IPS DF 4.7 (cell line): ENCODE data around the gene ENTPD7.

Experiments used
- DNase-seq: peaks from one replicate; pipeline ENCODE4 v3.0.0-alpha.2; 2013; ENCODE audit warnings: low spot score; ENCODE audit errors: extremely low read depth

The ENTPD7 gene

GRCh38 chr10:99648717-99649116 lies 10.6 kb upstream of the ENTPD7 start:
- no peak for DNase-seq

DNA sequence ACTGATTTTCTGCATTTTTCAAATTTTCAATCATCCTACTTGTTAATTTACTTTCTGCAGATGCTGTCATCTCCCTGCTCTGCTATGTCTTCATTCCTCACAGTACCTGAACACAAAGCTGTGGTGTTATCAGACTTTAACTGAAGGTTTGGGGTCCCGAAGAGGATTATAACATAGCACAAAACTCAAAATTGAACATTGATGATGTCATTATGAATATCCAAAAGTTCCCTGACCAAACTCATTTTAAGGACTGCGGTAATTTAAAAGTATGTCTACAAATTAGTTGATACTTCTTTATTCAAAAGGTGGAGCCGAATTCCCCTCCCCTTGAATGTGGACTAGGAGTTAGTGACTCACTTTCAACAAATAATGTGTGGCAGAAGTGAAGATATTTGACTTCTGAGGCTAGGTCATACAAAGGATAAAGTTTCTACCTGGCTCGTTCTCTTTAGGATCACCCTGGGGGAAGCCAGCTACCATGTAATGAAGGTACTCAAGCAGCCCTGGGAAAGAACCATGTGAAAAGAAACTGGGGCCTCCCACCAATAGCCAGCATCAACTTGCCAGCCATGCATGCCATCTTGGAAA lies 6.4 kb upstream of the ENTPD7 start:
- no peak for DNase-seq

GRCh38 chr10:99654390-99655175 lies 4.7 kb upstream of the ENTPD7 start:
- no peak for DNase-seq

DNA sequence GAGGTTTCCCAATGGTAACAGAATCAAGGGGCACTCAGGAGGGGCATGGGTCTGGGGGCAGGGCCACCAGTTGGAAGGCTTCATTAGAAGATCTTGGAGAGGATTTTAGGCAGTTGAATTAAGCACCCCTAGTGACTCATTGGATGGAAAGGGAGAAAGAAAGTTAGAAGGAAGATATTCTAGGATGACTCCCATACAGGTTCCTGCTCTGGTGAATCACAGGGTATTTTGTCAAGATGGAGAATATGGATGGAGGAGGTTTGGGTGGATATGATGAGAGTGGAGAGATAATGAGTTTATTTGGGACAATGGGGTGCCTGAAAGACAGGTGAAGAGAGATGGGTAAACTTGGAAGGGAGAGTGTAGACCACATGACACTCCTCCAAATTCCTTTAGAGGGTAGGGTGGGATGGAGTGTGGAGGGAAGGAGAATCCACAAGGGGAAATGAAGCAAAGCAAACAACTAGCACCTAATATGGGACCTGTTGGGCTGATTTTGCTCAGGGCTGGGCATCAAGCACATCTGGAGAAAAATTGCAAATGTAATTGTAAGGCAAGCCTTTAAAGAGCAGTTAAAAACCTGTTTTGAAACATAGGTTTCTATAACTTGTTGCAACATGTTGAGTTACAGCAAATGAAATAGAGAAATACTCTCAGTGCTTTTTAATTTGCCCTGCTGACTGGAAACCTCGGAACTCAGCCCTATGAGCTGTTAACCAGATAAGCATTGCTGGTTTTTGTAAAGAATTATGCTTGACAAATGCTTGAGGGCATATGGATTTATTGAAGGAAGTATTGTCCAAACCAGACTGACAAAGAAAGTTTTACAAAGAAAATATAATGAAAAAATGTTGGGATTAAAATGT lies 2.9 kb upstream of the ENTPD7 start:
- no peak for DNase-seq

DNA sequence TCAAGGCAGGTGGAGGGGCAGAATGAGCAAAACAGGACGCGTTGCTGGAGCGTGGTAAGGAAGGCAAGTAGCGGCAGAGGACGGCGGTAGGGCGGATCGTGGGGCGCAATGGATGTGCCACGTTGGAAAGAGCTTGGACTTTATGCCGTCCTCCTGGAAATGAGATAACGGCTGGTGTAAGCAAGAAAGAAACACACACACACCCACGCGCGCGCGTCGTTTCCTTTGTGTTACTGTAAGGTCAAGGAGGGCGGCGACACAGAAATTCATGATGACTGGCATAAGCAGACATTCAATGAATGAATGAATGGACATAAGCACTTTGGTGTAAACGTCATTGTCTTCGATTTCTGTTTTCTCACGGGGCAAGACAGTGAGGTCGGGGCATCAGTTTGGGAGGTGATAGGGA lies 683 bp upstream of the ENTPD7 start:
- no peak for DNase-seq

DNA sequence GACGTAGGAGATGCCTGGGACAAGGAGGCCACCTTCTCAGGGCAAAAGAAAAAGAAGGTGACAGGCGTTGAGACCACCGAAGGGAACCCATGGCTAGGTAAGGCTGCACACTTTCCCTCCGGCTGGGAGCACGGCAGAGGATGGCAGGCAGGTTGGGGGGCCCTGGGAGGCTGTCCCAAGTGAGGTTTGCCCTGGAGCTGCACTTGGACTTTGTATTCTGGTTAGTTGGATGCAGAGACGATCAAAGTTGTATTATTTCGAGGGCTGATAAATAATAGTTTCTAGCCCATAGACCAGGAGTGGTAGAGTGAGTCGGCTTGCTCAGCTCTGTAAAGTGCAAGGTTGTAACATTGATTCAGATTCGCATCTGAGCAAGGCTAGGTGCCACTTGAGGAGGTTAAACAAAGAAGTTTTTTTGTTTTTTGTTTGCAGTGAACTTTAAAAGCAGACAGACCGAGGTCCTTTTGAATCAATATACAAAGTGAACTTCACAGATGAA lies 608 bp downstream of the ENTPD7 start:
- DNase-seq: no peak

DNA sequence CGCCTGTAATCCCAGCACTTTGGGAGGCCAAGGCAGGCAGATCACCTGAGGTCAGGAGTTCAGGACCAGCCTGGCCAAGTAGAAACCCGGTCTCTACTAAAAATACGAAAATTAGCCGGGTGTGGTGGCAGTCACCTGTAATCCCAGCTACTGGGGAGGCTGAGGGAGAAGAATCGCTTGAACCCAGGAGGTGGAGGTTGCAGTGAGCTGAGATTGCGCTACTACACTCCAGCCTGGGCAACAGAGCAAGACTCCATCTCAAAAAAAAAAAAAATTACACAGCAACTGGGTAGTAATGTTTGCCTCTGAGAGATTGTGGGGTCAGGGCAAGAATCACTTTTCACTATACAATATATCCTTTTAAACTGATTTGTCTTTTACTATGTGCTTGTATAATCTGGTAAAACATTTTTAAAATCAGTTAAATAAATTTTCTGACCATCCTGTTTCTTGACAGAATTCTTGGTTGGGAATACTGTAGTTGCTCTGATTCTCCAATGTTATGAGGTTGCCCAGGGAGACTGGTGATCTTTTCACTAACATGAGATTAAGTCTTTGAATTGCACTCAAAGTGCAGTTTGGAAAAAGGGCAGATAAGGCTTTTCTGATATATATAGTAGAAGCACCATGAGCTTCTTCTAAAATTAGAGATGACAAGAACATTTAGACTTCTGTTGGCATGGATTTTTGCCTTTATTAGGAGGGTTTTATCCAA lies 1.5 kb downstream of the ENTPD7 start:
- DNase-seq: no peak

DNA sequence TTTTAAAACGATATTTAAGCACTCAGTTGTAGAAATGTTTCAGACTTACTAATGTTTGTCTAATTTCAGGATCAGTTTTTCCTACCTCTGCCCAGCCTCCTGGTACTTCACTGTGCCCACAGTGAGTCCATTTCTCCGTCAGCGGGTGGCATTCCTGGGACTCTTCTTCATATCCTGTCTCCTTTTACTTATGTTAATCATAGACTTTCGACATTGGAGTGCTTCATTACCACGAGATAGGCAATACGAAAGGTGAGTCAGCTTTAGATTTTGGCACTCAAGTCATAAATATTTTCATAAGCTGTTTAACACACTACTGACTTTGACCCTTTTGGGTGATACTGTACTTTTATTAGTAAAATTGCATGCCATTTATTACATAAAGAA lies 2.1 kb downstream of the ENTPD7 start:
- no peak for DNase-seq

- no peak for DNase-seq
Observed at GRCh38 chr10:99665304-99665703, 6.0 kb downstream of the ENTPD7 start.

GRCh38 chr10:99667108-99667751 lies 7.9 kb downstream of the ENTPD7 start:
- no peak for DNase-seq

GRCh38 chr10:99671386-99671785 lies 12.1 kb downstream of the ENTPD7 start:
- DNase-seq: no peak

GRCh38 chr10:99672884-99673283 lies 13.6 kb downstream of the ENTPD7 start:
- no peak for DNase-seq

DNA sequence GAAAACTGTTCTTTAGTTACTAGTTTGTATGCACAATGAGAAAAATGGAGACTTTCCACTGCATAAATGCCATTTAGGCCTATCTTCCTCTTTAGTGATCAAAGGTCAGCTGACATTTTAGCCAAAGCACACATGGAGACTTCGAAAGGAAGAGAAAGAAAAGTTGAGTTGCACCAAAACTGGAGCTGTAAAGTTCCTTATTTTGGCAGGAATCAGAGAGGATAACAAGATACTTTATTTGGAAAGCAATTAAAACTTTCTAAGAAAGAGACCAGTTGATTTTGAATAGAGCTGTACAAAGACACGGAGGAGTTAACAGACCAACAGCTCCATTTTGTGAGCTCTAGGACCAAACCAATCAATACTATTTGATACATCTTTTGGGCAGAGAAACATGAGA lies 14.2 kb downstream of the ENTPD7 start:
- no peak for DNase-seq

GRCh38 chr10:99674762-99675161 lies 15.5 kb downstream of the ENTPD7 start:
- no peak for DNase-seq

DNA sequence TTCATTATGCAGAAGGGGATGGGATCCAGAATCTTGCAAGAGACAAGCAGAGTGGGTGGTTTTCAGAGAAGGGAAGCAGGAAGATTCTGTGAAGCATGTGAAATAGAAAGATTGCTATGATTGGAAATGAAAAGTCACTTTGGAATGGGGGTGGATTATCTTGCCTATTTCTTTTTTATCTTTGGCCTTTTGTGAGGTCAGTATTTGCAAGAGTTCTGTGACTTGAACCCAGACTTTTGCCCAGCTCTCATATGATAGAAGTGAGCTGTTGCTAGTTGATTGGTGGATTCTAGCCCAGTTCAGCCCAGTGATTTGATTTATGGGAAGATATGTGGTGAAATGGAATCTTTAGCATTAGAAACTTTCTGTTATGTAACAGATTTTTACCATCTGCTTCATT lies 17.1 kb downstream of the ENTPD7 start:
- no peak for DNase-seq

DNA sequence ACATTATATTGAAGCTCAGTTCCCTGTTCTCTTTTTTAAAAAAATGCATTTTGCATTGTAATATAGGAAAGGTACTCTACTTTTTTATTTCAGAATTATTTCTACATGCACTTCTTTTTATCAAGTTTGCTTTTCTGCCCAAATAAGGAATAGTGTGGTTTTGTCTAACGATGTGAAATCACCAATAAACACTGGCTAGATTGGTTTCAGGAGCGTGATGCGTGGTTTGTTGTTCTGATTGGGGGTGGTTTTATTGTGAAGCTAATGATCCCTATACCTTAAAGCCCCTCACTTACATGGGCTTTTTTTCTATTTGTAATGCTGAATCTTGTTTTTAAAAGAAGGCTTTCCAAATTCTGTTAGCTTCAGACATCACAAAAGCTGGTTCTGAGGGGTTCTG lies 17.6 kb downstream of the ENTPD7 start:
- no peak for DNase-seq

- no peak for DNase-seq
Observed at GRCh38 chr10:99678921-99679320, 19.6 kb downstream of the ENTPD7 start.

DNA sequence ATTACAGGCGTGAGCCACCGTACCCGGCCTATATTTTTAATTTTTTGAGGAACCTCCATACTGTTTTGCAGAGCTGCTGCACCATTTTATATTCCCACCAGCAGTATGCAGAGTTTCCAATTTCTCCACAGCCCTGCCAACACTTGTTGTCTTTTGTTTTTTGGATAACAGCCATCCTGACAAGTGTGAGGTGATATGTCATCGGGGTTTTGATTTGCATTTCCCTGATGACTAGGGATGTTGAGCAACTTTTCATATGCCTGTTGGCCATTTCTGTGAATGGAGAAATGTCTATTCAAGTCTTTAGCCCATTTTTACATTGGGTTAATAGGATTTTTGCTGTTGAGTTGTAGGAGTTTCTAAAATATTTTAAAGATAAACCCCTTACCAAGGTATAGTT lies 22.2 kb downstream of the ENTPD7 start:
- no peak for DNase-seq

GRCh38 chr10:99682032-99682431 lies 22.7 kb downstream of the ENTPD7 start:
- DNase-seq: no peak

DNA sequence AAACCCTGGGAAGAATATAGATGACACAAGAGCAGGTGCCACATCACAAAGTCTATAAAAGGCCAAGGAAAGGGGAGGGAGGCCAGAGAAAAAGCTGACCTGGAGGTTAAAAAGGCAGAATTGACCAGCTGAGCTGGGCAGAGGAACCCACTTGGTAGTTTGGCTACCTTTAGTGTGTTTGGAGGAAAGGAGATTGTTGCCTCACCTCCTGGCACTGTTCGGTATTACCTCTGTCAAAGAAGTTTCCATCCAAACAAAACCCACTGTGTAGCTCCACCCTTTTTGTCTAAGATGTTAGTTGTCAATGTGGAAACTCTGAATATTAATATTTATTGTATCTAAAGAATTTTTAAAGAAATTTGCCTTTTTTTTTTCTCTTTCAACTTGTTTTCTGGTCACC lies 23.4 kb downstream of the ENTPD7 start:
- no peak for DNase-seq

DNA sequence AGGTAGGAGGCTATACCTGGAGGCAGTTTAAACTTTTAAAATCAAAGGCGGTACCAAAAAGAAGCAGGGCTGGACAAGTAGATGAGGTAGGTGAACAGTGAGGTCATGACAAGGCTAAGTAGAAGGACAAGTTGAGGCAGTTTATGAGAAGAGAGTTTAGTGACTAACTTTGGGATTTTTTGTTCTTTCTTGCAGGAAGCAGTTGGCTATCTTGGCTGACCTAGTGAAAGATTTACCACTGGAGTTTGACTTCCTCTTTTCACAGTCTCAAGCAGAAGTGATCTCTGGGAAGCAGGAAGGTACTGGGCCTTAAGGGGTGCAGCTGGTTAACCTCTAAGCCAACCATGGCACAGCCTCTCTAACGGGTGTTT lies 26.3 kb downstream of the ENTPD7 start:
- DNase-seq: no peak
